WTC11 (cell line): ENCODE measurements around the gene SULT1C3. TPM values are rescaled to one million over a fixed set of nuclear protein-coding genes. Genes with fewer than 3 reads are reported as not detected.

Experiments
- ATAC-seq: fragments of 200-7000 bp; cut with Tn5 transposase; 2 replicates; pipeline ENCODE4 v1.10.0; 2021; ENCODE audit warnings: mild to moderate bottlenecking, moderate library complexity
- CTCF ChIA-PET: fragments of 300-600 bp; sonication (Branson Sonifier 250); formaldehyde crosslinking; loops from one replicate; lab custom pipeline; 2021; ENCODE audit warnings: antibody characterized with exemption; lab: Charles Lee
- POLR2A ChIA-PET: fragments of 350-600 bp; sonication (Branson Sonifier 250); formaldehyde crosslinking; loops from one replicate; lab custom pipeline; 2021; ENCODE audit warnings: antibody characterized with exemption; lab: Charles Lee
- DNase-seq: peaks from one replicate; pipeline ENCODE4 v3.0.0; 2021; ENCODE audit warnings: low spot score
- H3K27ac Mint-ChIP-seq: 2 replicates; pipeline ENCODE4 v1.8.0; 2021; ENCODE audit warnings: mixed read lengths
- H3K27me3 Mint-ChIP-seq: 2 replicates; pipeline ENCODE4 v1.8.0; 2021; ENCODE audit warnings: low read depth, mild to moderate bottlenecking, moderate library complexity, mixed read lengths
- H3K36me3 Mint-ChIP-seq: 2 replicates; pipeline ENCODE4 v1.8.0; 2021; ENCODE audit warnings: mixed read lengths
- H3K4me1 Mint-ChIP-seq: 2 replicates; pipeline ENCODE4 v1.8.0; 2022; ENCODE audit warnings: mixed read lengths
- H3K4me3 Mint-ChIP-seq: 2 replicates; pipeline ENCODE4 v1.8.0; 2021; ENCODE audit warnings: mild to moderate bottlenecking, moderate library complexity, mixed read lengths
- H3K9me3 Mint-ChIP-seq: 2 replicates; pipeline ENCODE4 v1.8.0; 2021; ENCODE audit warnings: mixed read lengths
- ATF1 ChIP-seq: sonication (generic); formaldehyde crosslinking; IDR thresholded peaks from 2 replicates; pipeline ENCODE4 v1.8.1; 2023; ENCODE audit warnings: mild to moderate bottlenecking, moderate library complexity, missing genetic modification reagents
- ATF2 ChIP-seq: sonication (generic); formaldehyde crosslinking; IDR thresholded peaks from 2 replicates; pipeline ENCODE4 v1.8.1; 2022; ENCODE audit warnings: low read depth, missing genetic modification reagents, borderline replicate concordance
- CREB1 ChIP-seq: sonication (generic); formaldehyde crosslinking; IDR thresholded peaks from 2 replicates; pipeline ENCODE4 v1.8.0; 2023; ENCODE audit warnings: mild to moderate bottlenecking, missing genetic modification reagents
- FOXK1 ChIP-seq: sonication (generic); formaldehyde crosslinking; IDR thresholded peaks from 2 replicates; pipeline ENCODE4 v1.8.0; 2022; ENCODE audit warnings: mild to moderate bottlenecking, moderate library complexity, missing genetic modification reagents
- RELA ChIP-seq: sonication (generic); formaldehyde crosslinking; IDR thresholded peaks from 2 replicates; pipeline ENCODE4 v1.8.1; 2022; ENCODE audit warnings: missing genetic modification reagents, mild to moderate bottlenecking, borderline replicate concordance
- SOX15 ChIP-seq: fragments of 250-450 bp; sonication (Bioruptor Pico); IDR thresholded peaks from 2 replicates; pipeline ENCODE4 v1.9.0; 2021; ENCODE audit warnings: mild to moderate bottlenecking
- TEAD4 ChIP-seq: sonication (generic); formaldehyde crosslinking; IDR thresholded peaks from 2 replicates; pipeline ENCODE4 v1.8.0; 2022; ENCODE audit warnings: mild to moderate bottlenecking, missing genetic modification reagents
- ZBTB21 ChIP-seq: sonication (generic); formaldehyde crosslinking; IDR thresholded peaks from 2 replicates; pipeline ENCODE4 v1.8.1; 2023; ENCODE audit warnings: mild to moderate bottlenecking, missing genetic modification reagents, borderline replicate concordance
- ZNF219 ChIP-seq: sonication (generic); formaldehyde crosslinking; IDR thresholded peaks from 2 replicates; pipeline ENCODE4 v1.8.0; 2023; ENCODE audit warnings: missing genetic modification reagents, mild to moderate bottlenecking, borderline replicate concordance
- ZNF317 ChIP-seq: sonication (generic); formaldehyde crosslinking; IDR thresholded peaks from 2 replicates; pipeline ENCODE4 v1.8.1; 2023; ENCODE audit warnings: low read depth, mild to moderate bottlenecking, moderate library complexity, missing genetic modification reagents, borderline replicate concordance
- ZNF671 ChIP-seq: fragments of 250-450 bp; sonication (Bioruptor Pico); IDR thresholded peaks from 2 replicates; pipeline ENCODE4 v1.8.0; 2021; ENCODE audit warnings: mild to moderate bottlenecking
- total RNA-seq: library from RNA; stranded (reverse); gene quantifications from 3 replicates; pipeline ENCODE4 v1.2.3, GENCODE V29; 2021
- TF ChIP-seq, protein P1 (sequence below): sonication (generic); formaldehyde crosslinking; IDR thresholded peaks from 2 replicates; pipeline ENCODE4 v1.8.0; 2022; ENCODE audit warnings: mild to moderate bottlenecking, missing genetic modification reagents
- TF ChIP-seq, protein P2 (sequence below): sonication (generic); formaldehyde crosslinking; IDR thresholded peaks from 2 replicates; pipeline ENCODE4 v1.8.1; 2022; ENCODE audit warnings: low read depth, mild to moderate bottlenecking, moderate library complexity, missing genetic modification reagents, borderline replicate concordance
- TF ChIP-seq, protein P3 (sequence below): sonication (generic); formaldehyde crosslinking; IDR thresholded peaks from 2 replicates; pipeline ENCODE4 v1.8.0; 2023; ENCODE audit warnings: missing genetic modification reagents
- TF ChIP-seq, protein P4 (sequence below): fragments of 250-450 bp; sonication (Bioruptor Pico); IDR thresholded peaks from 2 replicates; pipeline ENCODE4 v2.1.2; 2022; ENCODE audit warnings: mild to moderate bottlenecking, moderate library complexity
- TF ChIP-seq, protein P5 (sequence below): sonication (generic); formaldehyde crosslinking; IDR thresholded peaks from 2 replicates; pipeline ENCODE4 v1.8.0; 2022; ENCODE audit warnings: missing genetic modification reagents

Gene SULT1C3
- total RNA-seq, 1 experiment from 2014 or later: not detected

- TF ChIP-seq, protein P1, sequence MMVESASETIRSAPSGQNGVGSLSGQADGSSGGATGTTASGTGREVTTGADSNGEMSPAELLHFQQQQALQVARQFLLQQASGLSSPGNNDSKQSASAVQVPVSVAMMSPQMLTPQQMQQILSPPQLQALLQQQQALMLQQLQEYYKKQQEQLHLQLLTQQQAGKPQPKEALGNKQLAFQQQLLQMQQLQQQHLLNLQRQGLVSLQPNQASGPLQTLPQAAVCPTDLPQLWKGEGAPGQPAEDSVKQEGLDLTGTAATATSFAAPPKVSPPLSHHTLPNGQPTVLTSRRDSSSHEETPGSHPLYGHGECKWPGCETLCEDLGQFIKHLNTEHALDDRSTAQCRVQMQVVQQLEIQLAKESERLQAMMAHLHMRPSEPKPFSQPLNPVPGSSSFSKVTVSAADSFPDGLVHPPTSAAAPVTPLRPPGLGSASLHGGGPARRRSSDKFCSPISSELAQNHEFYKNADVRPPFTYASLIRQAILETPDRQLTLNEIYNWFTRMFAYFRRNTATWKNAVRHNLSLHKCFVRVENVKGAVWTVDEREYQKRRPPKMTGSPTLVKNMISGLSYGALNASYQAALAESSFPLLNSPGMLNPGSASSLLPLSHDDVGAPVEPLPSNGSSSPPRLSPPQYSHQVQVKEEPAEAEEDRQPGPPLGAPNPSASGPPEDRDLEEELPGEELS (CRISPR knock-in tag): no peak
- TF ChIP-seq, protein P2, sequence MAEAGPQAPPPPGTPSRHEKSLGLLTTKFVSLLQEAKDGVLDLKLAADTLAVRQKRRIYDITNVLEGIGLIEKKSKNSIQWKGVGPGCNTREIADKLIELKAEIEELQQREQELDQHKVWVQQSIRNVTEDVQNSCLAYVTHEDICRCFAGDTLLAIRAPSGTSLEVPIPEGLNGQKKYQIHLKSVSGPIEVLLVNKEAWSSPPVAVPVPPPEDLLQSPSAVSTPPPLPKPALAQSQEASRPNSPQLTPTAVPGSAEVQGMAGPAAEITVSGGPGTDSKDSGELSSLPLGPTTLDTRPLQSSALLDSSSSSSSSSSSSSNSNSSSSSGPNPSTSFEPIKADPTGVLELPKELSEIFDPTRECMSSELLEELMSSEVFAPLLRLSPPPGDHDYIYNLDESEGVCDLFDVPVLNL (CRISPR knock-in tag): no peak
- TF ChIP-seq SOX15 (CRISPR knock-in tag): no peak
- no peak for TF ChIP-seq ZNF317 (CRISPR knock-in tag)
Measured at GRCh38 chr2:108236676-108237335, 3.0 kb upstream of the SULT1C3 start (continued).

GRCh38 chr2:108240966-108241365 lies 1.2 kb downstream of the SULT1C3 start:
- ATAC-seq: no peak

DNA sequence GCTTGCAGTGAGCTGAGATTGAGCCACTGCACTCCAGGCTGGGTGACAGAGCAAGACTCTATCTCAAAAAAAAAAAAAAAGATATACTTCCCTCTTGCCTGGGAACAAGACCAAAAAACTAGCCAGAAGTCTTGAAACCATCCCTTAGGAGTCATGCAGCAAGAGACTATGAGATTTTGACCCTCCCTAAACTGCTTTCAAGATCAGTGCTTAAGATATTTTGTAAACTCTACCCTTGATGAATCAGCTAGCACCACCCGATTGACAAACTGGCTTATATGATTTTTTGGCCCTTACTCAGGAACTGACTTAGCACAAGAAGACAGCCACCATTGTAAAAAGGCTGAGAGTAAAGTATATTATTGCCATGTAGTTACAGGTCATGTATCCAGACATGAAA lies 3.8 kb downstream of the SULT1C3 start:
- Mint-ChIP-seq H3K4me1 (no peaks in the 10 kb centered on the region), H3K27me3 (no peaks in the 10 kb centered on the region; the same call in 1 of the 2 replicates), H3K4me3 (no peak overlapping the region), H3K36me3 (peaks cover 39% of the 10 kb centered on the region), H3K9me3 (peaks cover 71% of the 10 kb centered on the region), H3K27ac (no peak overlapping the region)
- POLR2A ChIA-PET: no interaction called here
- ATAC-seq (no peak), DNase-seq (no peak)
- TF ChIP-seq, protein P3, sequence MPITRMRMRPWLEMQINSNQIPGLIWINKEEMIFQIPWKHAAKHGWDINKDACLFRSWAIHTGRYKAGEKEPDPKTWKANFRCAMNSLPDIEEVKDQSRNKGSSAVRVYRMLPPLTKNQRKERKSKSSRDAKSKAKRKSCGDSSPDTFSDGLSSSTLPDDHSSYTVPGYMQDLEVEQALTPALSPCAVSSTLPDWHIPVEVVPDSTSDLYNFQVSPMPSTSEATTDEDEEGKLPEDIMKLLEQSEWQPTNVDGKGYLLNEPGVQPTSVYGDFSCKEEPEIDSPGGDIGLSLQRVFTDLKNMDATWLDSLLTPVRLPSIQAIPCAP (CRISPR knock-in tag): no peak
- TF ChIP-seq ATF2 (CRISPR knock-in tag) (no peak), CREB1 (CRISPR knock-in tag) (no peak), FOXK1 (CRISPR knock-in tag) (no peak), ZNF671 (CRISPR knock-in tag) (no peak), RELA (no peak), TEAD4 (CRISPR knock-in tag) (no peak), ZNF219 (CRISPR knock-in tag) (no peak), ZBTB21 (no peak)
- TF ChIP-seq, protein P4, sequence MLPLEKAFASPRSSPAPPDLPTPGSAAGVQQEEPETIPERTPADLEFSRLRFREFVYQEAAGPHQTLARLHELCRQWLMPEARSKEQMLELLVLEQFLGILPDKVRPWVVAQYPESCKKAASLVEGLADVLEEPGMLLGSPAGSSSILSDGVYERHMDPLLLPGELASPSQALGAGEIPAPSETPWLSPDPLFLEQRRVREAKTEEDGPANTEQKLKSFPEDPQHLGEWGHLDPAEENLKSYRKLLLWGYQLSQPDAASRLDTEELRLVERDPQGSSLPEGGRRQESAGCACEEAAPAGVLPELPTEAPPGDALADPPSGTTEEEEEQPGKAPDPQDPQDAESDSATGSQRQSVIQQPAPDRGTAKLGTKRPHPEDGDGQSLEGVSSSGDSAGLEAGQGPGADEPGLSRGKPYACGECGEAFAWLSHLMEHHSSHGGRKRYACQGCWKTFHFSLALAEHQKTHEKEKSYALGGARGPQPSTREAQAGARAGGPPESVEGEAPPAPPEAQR: no peak
- TF ChIP-seq, protein P5, sequence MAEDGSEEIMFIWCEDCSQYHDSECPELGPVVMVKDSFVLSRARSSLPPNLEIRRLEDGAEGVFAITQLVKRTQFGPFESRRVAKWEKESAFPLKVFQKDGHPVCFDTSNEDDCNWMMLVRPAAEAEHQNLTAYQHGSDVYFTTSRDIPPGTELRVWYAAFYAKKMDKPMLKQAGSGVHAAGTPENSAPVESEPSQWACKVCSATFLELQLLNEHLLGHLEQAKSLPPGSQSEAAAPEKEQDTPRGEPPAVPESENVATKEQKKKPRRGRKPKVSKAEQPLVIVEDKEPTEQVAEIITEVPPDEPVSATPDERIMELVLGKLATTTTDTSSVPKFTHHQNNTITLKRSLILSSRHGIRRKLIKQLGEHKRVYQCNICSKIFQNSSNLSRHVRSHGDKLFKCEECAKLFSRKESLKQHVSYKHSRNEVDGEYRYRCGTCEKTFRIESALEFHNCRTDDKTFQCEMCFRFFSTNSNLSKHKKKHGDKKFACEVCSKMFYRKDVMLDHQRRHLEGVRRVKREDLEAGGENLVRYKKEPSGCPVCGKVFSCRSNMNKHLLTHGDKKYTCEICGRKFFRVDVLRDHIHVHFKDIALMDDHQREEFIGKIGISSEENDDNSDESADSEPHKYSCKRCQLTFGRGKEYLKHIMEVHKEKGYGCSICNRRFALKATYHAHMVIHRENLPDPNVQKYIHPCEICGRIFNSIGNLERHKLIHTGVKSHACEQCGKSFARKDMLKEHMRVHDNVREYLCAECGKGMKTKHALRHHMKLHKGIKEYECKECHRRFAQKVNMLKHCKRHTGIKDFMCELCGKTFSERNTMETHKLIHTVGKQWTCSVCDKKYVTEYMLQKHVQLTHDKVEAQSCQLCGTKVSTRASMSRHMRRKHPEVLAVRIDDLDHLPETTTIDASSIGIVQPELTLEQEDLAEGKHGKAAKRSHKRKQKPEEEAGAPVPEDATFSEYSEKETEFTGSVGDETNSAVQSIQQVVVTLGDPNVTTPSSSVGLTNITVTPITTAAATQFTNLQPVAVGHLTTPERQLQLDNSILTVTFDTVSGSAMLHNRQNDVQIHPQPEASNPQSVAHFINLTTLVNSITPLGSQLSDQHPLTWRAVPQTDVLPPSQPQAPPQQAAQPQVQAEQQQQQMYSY: no peak
- TF ChIP-seq, all 79 proteins: peak for 0
- CTCF ChIA-PET: no interaction called here

More at GRCh38 chr2:108240966-108241365, 1.2 kb downstream of the SULT1C3 start:
- no peak overlapping the region for H3K27ac Mint-ChIP-seq
- ChIA-PET POLR2A (no interaction called here), CTCF (no interaction called here)
- H3K36me3 Mint-ChIP-seq: peaks cover 53% of the 10 kb centered on the region
- no peaks in the 10 kb centered on the region for H3K4me1 Mint-ChIP-seq
- H3K9me3 Mint-ChIP-seq: peaks cover 81% of the 10 kb centered on the region
- H3K4me3 Mint-ChIP-seq: no peak overlapping the region
- no peak for TF ChIP-seq ATF1 (CRISPR knock-in tag)
- DNase-seq: no peak
- no peaks in the 10 kb centered on the region for H3K27me3 Mint-ChIP-seq
